Measurements from ENCODE around the gene PLA2G3.

DNA sequence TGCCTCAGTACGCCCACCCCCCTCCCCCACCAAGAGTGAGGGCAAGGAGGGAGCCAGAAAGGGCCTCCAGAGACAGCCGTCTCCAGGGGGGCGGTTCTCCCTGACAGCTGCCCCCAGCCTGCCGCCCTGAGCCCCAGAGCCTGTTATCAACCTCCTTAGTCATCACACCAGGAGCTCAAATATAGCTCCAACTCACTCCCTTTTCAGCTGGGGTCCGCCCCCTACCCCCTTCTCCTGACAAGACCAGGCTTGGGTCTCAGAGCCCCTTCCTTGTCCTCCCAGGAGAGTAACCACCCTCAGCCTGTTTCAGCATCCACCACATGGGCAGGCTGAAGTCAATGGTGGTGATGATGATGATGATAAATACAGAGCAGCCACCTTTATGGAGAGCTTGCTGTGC lies 20.1 kb downstream of the PLA2G3 start:
- TF ChIP-seq, protein P1, sequence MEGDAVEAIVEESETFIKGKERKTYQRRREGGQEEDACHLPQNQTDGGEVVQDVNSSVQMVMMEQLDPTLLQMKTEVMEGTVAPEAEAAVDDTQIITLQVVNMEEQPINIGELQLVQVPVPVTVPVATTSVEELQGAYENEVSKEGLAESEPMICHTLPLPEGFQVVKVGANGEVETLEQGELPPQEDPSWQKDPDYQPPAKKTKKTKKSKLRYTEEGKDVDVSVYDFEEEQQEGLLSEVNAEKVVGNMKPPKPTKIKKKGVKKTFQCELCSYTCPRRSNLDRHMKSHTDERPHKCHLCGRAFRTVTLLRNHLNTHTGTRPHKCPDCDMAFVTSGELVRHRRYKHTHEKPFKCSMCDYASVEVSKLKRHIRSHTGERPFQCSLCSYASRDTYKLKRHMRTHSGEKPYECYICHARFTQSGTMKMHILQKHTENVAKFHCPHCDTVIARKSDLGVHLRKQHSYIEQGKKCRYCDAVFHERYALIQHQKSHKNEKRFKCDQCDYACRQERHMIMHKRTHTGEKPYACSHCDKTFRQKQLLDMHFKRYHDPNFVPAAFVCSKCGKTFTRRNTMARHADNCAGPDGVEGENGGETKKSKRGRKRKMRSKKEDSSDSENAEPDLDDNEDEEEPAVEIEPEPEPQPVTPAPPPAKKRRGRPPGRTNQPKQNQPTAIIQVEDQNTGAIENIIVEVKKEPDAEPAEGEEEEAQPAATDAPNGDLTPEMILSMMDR (IDR thresholded peaks at IDR 0.05): no peak
- TF ChIP-seq ZFX (IDR thresholded peaks at IDR 0.05; ENCODE audit: borderline replicate concordance): no peak

Data from 22Rv1 (cell line).